SKM-1 (cell line): Measurements from ENCODE around the gene TMOD1.

Experiments used
- DNase-seq: peaks from one replicate; lab custom pipeline; 2025; ENCODE audit not compliant: unreplicated experiment; lab: John Stamatoyannopoulos, UW

The TMOD1 gene

GRCh38 chr9:97630591-97630990 is 129.1 kb downstream of the TMOD1 start:
- DNase-seq, result no peak

GRCh38 chr9:97632248-97632984 is 130.9 kb downstream of the TMOD1 start:
- no peak for DNase-seq

- peak; percentile 77 for DNase-seq
These were observed 131.8 kb downstream of the TMOD1 start, which contains the start of the genes NCBP1 and TSTD2 for GRCh38 chr9:97632985-97633858. Gene NCBP1, plus strand, starts transcription at chr9:97633821. Its CDS starts 61 bp downstream, at chr9:97633882. Gene TSTD2, minus strand, starts transcription at chr9:97633368. Its CDS starts 5,806 bp downstream, at chr9:97627562.

GRCh38 chr9:97633859-97634490 is 132.5 kb downstream of the TMOD1 start:
- no peak for DNase-seq

GRCh38 chr9:97635026-97635425 is 133.6 kb downstream of the TMOD1 start:
- DNase-seq, result no peak

- DNase-seq, result no peak
These were observed 135.4 kb downstream of the TMOD1 start for GRCh38 chr9:97636903-97637302.

GRCh38 chr9:97638666-97639065 is 137.2 kb downstream of the TMOD1 start:
- no peak for DNase-seq

- DNase-seq, result no peak
These were observed 138.9 kb downstream of the TMOD1 start for GRCh38 chr9:97640325-97640724.

- DNase-seq, result no peak
These were observed 144.3 kb downstream of the TMOD1 start for GRCh38 chr9:97645720-97646119.

- no peak for DNase-seq
These were observed 146.5 kb downstream of the TMOD1 start for GRCh38 chr9:97647996-97648395.
